K562 (cell line): ENCODE results near the gene DDC. TPM values are rescaled to one million over a fixed set of nuclear protein-coding genes. Genes with fewer than 3 reads are reported as not detected.

ENCODE experiments used
- CREM ChIP-seq: IDR thresholded peaks from 2 replicates; pipeline ENCODE4 v1.6.1; 2014; ENCODE audit warnings: antibody characterized with exemption, low read depth
- E4F1 ChIP-seq: fragments of 250-450 bp; sonication (Bioruptor Pico); IDR thresholded peaks from 2 replicates; pipeline ENCODE4 v1.5.0; 2021; ENCODE audit warnings: mild to moderate bottlenecking, borderline replicate concordance
- EWSR1 ChIP-seq: fragments of 450-650 bp; IDR thresholded peaks from 2 replicates; pipeline ENCODE4 v1.6.1; 2018; ENCODE audit warnings: borderline replicate concordance, mild to moderate bottlenecking, low read depth, moderate library complexity; ENCODE audit not compliant: partially characterized antibody
- HDAC6 ChIP-seq: IDR thresholded peaks from 2 replicates; pipeline ENCODE4 v1.6.1; 2012; ENCODE audit warnings: low read depth, mild to moderate bottlenecking, control low read depth, inconsistent platforms, low read length, moderate library complexity
- NEUROD1 ChIP-seq: fragments of 150-350 bp; IDR thresholded peaks from 2 replicates; pipeline ENCODE4 v1.6.1; 2014; ENCODE audit warnings: borderline replicate concordance, low read length, low read depth; ENCODE audit not compliant: partially characterized antibody
- PTTG1 ChIP-seq: fragments of 450-650 bp; IDR thresholded peaks from 2 replicates; pipeline ENCODE4 v1.6.1; 2016; ENCODE audit warnings: low read depth, mild to moderate bottlenecking, missing genetic modification characterization, missing compliant biosample characterization
- RBM39 ChIP-seq: fragments of 200-400 bp; formaldehyde crosslinking; optimal IDR thresholded peaks from 2 replicates; pipeline ENCODE3; 2018; ENCODE audit warnings: low read depth, low read length
- STAT6 ChIP-seq: sonication (generic); formaldehyde crosslinking; IDR thresholded peaks from 2 replicates; pipeline ENCODE4 v1.8.1; 2023; ENCODE audit warnings: mild to moderate bottlenecking, missing genetic modification reagents
- TCFL5 ChIP-seq: fragments of 250-450 bp; sonication (Bioruptor Pico); conservative IDR thresholded peaks from 2 replicates; pipeline ENCODE4 v1.6.1; 2021; ENCODE audit warnings: mild to moderate bottlenecking, moderate library complexity, matching md5 sums
- THRA ChIP-seq: fragments of 450-650 bp; IDR thresholded peaks from 2 replicates; pipeline ENCODE4 v1.6.1; 2017; ENCODE audit warnings: mild to moderate bottlenecking, moderate library complexity
- TRIM28 ChIP-seq: fragments of 450-650 bp; IDR thresholded peaks from 2 replicates; pipeline ENCODE4 v1.6.1; 2017
- ZNF197 ChIP-seq: fragments of 200-800 bp; sonication (Bioruptor generic); IDR thresholded peaks from 2 replicates; pipeline ENCODE4 v1.6.1; 2016; ENCODE audit warnings: low read depth, missing genetic modification characterization, missing compliant biosample characterization
- ZNF584 ChIP-seq: fragments of 200-800 bp; sonication (Bioruptor generic); IDR thresholded peaks from 2 replicates; pipeline ENCODE4 v1.6.1; 2016; ENCODE audit warnings: low read depth, mild to moderate bottlenecking, missing genetic modification characterization, missing compliant biosample characterization
- ZNF644 ChIP-seq: fragments of 200-800 bp; sonication (Bioruptor generic); IDR thresholded peaks from 2 replicates; pipeline ENCODE4 v1.6.1; 2016; ENCODE audit warnings: low read depth, missing genetic modification characterization, missing compliant biosample characterization
- polyA plus RNA-seq, 8 experiments: library from polyadenylated mRNA; depleted of rRNA in 4 of 8; stranded (reverse) in 5 of 8; unstranded in 3 of 8; fragments of >200 nt; fragmentation: Nextera tagmentation in 2 of 8; fragmentation: Illumina TruSeq in 1 of 8; extraction: Ambion mirVana in 2 of 8; extraction: Trizol in 1 of 8; gene quantifications; 2 replicates each; pipeline versions ENCODE4 v1.2.1 to v1.2.3, GENCODE V29; 2011 to 2014; ENCODE audit warnings: inconsistent platforms in 1 of 8, missing spikeins in 1 of 8
- total RNA-seq, 7 experiments: library from RNA; depleted of rRNA in 6 of 7; stranded (reverse); fragments of >200 nt in 6 of 7; fragmentation: Illumina TruSeq in 2 of 7; extraction: Trizol in 2 of 7; gene quantifications; 2 replicates each; pipeline versions ENCODE4 v1.2.1 to v1.2.3, GENCODE V29; 2011 to 2021; ENCODE audit warnings: low replicate concordance in 1 of 7
- TF ChIP-seq, protein P1 (sequence below), 2 experiments: IDR thresholded peaks in 1 of 2; conservative IDR thresholded peaks in 1 of 2; 2 replicates each; pipeline ENCODE4 v1.6.1; 2016; ENCODE audit warnings: low read depth in 2 of 2, mild to moderate bottlenecking in 1 of 2, missing compliant biosample characterization in 1 of 2, missing genetic modification characterization in 1 of 2, moderate library complexity in 1 of 2
- TF ChIP-seq, protein P2 (sequence below): sonication (generic); IDR thresholded peaks from 2 replicates; pipeline ENCODE4 v1.6.1; 2016

Gene DDC
- total and polyA plus RNA-seq, 9 of the 15 experiments (the other 6 are each of a cell fraction or from before 2014, with no cell fraction given) = not detected

- no peak for TF ChIP-seq STAT6
- TF ChIP-seq HDAC6 = no peak
- TF ChIP-seq ZNF197 (CRISPR knock-in tag) = 0 out of 2 replicates have a peak, but pooled peaks have one; percentile 43
- TF ChIP-seq, protein P1, sequence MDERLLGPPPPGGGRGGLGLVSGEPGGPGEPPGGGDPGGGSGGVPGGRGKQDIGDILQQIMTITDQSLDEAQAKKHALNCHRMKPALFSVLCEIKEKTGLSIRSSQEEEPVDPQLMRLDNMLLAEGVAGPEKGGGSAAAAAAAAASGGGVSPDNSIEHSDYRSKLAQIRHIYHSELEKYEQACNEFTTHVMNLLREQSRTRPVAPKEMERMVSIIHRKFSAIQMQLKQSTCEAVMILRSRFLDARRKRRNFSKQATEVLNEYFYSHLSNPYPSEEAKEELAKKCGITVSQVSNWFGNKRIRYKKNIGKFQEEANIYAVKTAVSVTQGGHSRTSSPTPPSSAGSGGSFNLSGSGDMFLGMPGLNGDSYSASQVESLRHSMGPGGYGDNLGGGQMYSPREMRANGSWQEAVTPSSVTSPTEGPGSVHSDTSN (CRISPR knock-in tag; IDR thresholded peaks at IDR 0.05; ENCODE audit: low read depth) = no peak
- TF ChIP-seq, protein P1 (tag; conservative IDR thresholded peaks at IDR 0.05; ENCODE audit: low read depth) = no peak
- no peak for TF ChIP-seq ZNF644
- TF ChIP-seq TRIM28 = no peak
- TF ChIP-seq RBM39 = no peak
- TF ChIP-seq NEUROD1 = no peak
- 0 out of 2 replicates have a peak, but pooled peaks have one; percentile 17 for TF ChIP-seq PTTG1 (tag)
- 0 out of 2 replicates have a peak, but pooled peaks have one; percentile 21 for TF ChIP-seq CREM
- TF ChIP-seq, protein P2, sequence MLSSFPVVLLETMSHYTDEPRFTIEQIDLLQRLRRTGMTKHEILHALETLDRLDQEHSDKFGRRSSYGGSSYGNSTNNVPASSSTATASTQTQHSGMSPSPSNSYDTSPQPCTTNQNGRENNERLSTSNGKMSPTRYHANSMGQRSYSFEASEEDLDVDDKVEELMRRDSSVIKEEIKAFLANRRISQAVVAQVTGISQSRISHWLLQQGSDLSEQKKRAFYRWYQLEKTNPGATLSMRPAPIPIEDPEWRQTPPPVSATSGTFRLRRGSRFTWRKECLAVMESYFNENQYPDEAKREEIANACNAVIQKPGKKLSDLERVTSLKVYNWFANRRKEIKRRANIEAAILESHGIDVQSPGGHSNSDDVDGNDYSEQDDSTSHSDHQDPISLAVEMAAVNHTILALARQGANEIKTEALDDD = no peak
- TF ChIP-seq ZNF584 = no peak
- TF ChIP-seq EWSR1 = no peak
- TF ChIP-seq E4F1 (CRISPR knock-in tag) = no peak
- TF ChIP-seq THRA = no peak
- TF ChIP-seq TCFL5 (CRISPR knock-in tag) = no peak
Observed at GRCh38 chr7:50552921-50553320, 12.3 kb downstream of the DDC start (continued).
